ENCODE data around the gene KIAA0825.

DNA sequence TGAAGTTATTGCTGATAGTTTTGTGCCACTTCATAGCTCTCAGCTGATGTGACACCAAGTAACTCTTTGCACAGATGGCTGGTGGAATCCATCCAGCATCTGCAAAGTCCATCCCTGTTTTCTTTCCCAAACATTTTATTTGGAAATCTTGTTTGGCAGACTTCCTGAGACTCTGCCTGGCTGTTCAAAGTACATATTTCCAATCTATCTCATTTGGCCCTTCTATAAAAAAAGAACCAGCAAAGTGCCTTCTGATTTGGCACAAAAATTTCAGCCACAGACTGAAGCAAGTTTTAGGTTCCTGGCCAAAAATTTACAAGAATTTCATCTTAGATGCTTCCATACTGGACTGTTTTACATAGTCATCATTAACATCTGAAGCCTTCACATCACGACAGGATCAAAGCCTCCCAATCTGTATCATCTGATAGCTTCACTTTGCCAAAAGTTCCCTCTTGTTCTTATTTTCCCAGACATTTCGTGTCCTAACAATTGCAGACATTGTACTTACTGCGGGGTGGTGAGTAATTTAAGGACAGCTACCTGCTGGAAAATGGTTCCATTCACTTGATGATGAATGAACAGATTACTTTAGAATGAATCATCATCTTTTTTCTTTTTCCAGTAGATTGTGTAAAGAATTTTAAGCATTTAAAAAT, 377.3 kb downstream of the KIAA0825 start:
- TF ChIP-seq, protein P1, sequence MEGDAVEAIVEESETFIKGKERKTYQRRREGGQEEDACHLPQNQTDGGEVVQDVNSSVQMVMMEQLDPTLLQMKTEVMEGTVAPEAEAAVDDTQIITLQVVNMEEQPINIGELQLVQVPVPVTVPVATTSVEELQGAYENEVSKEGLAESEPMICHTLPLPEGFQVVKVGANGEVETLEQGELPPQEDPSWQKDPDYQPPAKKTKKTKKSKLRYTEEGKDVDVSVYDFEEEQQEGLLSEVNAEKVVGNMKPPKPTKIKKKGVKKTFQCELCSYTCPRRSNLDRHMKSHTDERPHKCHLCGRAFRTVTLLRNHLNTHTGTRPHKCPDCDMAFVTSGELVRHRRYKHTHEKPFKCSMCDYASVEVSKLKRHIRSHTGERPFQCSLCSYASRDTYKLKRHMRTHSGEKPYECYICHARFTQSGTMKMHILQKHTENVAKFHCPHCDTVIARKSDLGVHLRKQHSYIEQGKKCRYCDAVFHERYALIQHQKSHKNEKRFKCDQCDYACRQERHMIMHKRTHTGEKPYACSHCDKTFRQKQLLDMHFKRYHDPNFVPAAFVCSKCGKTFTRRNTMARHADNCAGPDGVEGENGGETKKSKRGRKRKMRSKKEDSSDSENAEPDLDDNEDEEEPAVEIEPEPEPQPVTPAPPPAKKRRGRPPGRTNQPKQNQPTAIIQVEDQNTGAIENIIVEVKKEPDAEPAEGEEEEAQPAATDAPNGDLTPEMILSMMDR (conservative IDR thresholded peaks at IDR 0.05) = no peak
- TF ChIP-seq EZH2 (IDR thresholded peaks at IDR 0.05; ENCODE audit: low read depth) = no peak
